ENCODE data around the gene KCNG2. TPM values are rescaled to one million over a fixed set of nuclear protein-coding genes. Genes with fewer than 3 reads are reported as not detected.

KCNG2 gene
- total and polyA plus RNA-seq, 9 of the 15 experiments (the other 6 are each of a cell fraction or from before 2014, with no cell fraction given), result not detected

DNA sequence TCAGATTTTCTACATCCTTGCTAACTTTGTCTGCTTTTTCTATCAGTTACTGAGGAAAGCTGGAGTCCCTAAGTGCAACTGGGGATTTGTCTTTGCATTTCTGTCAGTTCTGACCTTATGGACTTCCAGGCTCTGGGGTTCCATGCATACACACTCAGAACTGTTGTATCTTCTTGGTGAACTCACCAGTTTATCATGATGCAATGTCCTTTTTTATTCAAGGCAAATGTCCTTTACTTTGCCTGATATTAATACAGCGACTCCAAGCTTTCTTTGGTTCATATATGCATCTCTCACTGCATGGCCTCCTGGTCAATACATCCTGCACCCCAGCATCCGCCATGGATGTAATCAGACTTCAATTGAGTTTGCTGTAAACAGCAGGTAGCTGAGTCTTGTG, 109.0 kb downstream of the KCNG2 start:
- CTCF ChIA-PET (ENCODE audit: low intra/inter-chr PET ratio), result no interaction called here
- no peak for ATAC-seq
- H3K36me3 ChIP-seq (ENCODE audit: control insufficient read depth, insufficient read depth, low read length), result no peaks in the 10 kb centered on the region

More for the DNA sequence above, 109.0 kb downstream of the KCNG2 start:
- Histone ChIP-seq H3K79me2 (ENCODE audit: control insufficient read depth, insufficient read depth, low read length) (no peaks in the 10 kb centered on the region), H4K20me1 (replicated peaks; ENCODE audit: control insufficient read depth, insufficient read depth, low read length) (no peaks in the 10 kb centered on the region), H3K4me3 (no peak overlapping the region), H3K9me3 (replicated peaks; ENCODE audit: control insufficient read depth, insufficient read depth, low read depth, low read length) (no peaks in the 10 kb centered on the region), H3K4me2 (ENCODE audit: insufficient read depth, low read length) (no peak overlapping the region), H2AFZ (ENCODE audit: low read depth, low read length) (no peak overlapping the region), H3K9ac (ENCODE audit: insufficient read depth in 1 of 2, low read depth in 2 of 2, low read length in 2 of 2) (no peak overlapping the region), H3K27ac (ENCODE audit: extremely low read depth, low read depth, low read length) (no peak overlapping the region), H3K27me3 (ENCODE audit: control insufficient read depth in 2 of 2, insufficient read depth in 2 of 2, low read length in 2 of 2) (no peaks in the 10 kb centered on the region), H3K4me1 (replicated peaks in 1 of 2; ENCODE audit: control insufficient read depth in 2 of 2, insufficient read depth in 2 of 2, low read length in 2 of 2) (peaks cover 0 to 4% of the 10 kb centered on the region in 2 experiments; a peak in 1 of 5 replicates), H3K9me1 (ENCODE audit: control insufficient read depth, insufficient read depth, low read length) (no peaks in the 10 kb centered on the region)
- TF ChIP-seq IRF1 (CRISPR knock-in tag; IDR thresholded peaks at IDR 0.05; ENCODE audit: borderline replicate concordance) (no peak), MNT (conservative IDR thresholded peaks at IDR 0.05) (no peak), GTF2E2 (tag; IDR thresholded peaks at IDR 0.05) (no peak), ZC3H8 (IDR thresholded peaks at IDR 0.05) (no peak), HNRNPL (IDR thresholded peaks at IDR 0.05; ENCODE audit: low read depth, low read length) (no peak), LARP7 (IDR thresholded peaks at IDR 0.05) (no peak), ZNF12 (CRISPR knock-in tag; IDR thresholded peaks at IDR 0.05) (no peak), KAT8 (IDR thresholded peaks at IDR 0.05; ENCODE audit: low read depth) (no peak), NR2C2 (CRISPR knock-in tag; IDR thresholded peaks at IDR 0.05) (no peak), NR2C2 (tag; IDR thresholded peaks at IDR 0.05) (no peak), POLR3G (IDR thresholded peaks at IDR 0.05; ENCODE audit: extremely low read depth, insufficient read length, insufficient replicate concordance) (no peak), BCLAF1 (IDR thresholded peaks at IDR 0.05; ENCODE audit: borderline replicate concordance in 1 of 2, control insufficient read depth in 1 of 2, low read depth in 2 of 2, low read length in 1 of 2) (no peak), ZBED1 (IDR thresholded peaks at IDR 0.05) (no peak)
- DNase-seq (ENCODE audit: extremely low read depth in 1 of 4, low spot score in 3 of 4) (no peak), FAIRE-seq (no peak)
- intact Hi-C loops (cut with micrococcal nuclease), result no loop called here
- in situ Hi-C loops (cut with MboI), result no loop called here
- BruUV-seq (replicated peaks), result no TSS peak
- WGBS (ENCODE audit: insufficient coverage, low coverage, missing lambda C conversion rate), result 78% methylated on average over 2 of the region's 2 CpGs
- POLR2A ChIA-PET, result interaction anchor here (1.1 kb wide), 1 partner anchor 13 kb away, joined by 3 read pairs; no protein-coding TSS in a partner anchor

Data from K562 (cell line).